GM18505 (cell line): ENCODE measurements around the gene HK1.

Experiments
- ATAC-seq: cut with Tn5 transposase; IDR thresholded peaks from one replicate; pipeline ENCODE4 v1.9.1; 2021; ENCODE audit not compliant: unreplicated experiment
- POLR2A ChIP-seq: IDR thresholded peaks from 4 replicates; pipeline ENCODE4 v1.6.1; 2011; ENCODE audit warnings: borderline replicate concordance; ENCODE audit not compliant: insufficient read depth, insufficient read length; ENCODE audit errors: extremely low read depth

The HK1 gene

DNA sequence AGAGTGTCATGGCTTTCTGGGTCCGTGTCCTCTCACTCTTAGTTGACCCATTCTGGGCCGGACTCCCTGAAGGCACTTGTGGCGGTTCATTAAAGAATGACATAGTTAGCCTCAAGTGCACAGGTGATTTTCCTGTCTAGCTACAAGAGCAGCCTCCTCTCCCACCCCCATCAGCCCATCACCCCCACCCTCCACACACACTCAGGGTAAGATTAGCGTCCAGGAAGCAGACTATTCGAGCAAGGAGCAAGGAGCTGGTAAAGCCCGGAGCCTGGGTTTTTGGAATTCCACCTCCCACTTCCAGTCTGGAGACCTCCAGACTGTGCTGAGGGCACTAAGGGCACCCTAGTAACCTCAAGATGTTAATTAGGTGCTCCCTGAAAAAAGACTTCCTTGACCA is 98.9 kb downstream of the HK1 start:
- TF ChIP-seq POLR2A = no peak
- ATAC-seq = no peak

DNA sequence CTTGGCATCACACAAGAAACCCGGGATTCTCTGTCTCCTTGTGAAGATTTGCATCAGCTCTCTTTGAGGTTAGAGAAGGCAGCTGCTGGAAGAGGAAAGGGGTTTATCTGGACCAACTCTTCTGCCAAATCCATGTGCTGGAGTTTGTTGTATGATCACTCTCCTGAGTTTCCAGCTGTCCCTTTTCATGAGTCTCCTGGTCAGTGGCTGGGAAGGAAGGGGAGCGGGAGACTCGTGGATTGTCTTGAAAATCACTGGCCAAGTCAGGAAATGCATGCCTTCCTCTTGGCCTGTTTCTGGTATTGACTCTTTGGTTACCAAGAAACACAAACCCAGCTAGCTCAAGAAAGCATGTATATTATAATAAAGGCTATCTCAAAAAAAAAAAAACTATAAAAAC is 99.6 kb downstream of the HK1 start:
- no peak for ATAC-seq
- no peak for TF ChIP-seq POLR2A

DNA sequence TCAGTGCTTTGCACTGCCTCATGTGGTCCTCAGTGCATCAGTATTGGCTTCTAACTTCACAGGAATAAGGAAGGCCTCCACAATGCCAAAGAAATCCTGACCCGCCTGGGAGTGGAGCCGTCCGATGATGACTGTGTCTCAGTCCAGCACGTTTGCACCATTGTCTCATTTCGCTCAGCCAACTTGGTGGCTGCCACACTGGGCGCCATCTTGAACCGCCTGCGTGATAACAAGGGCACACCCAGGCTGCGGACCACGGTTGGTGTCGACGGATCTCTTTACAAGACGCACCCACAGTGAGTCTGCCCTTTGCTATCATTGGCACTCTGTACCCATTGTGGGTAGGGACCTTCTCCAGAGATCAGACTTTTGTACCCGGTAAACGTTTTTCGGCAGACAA is 101.5 kb downstream of the HK1 start:
- ATAC-seq = no peak
- TF ChIP-seq POLR2A = no peak

DNA sequence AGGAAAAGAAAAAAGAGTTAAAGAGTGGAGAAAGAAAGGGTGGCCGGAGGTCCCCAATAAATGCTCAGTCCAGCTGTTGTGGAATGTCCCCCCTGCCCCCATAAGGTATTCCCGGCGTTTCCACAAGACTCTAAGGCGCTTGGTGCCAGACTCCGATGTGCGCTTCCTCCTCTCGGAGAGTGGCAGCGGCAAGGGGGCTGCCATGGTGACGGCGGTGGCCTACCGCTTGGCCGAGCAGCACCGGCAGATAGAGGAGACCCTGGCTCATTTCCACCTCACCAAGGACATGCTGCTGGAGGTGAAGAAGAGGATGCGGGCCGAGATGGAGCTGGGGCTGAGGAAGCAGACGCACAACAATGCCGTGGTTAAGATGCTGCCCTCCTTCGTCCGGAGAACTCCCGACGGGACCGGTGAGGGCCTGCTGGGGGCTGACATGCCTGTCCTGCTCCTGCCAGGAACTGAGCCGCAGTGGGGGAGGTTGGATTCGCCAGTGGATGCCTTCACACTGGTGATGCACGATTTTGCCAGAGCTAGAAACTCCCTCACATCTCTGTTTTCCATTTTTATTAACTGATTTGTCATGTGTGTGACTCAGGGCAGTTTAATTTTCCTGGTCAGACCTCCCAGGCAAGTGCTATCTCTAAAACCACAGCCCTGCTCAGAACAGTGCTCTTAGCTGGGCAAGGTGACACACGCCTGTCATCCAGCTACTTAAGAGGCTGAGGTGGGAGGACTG is 104.3 kb downstream of the HK1 start:
- TF ChIP-seq POLR2A = no peak
- no peak for ATAC-seq

DNA sequence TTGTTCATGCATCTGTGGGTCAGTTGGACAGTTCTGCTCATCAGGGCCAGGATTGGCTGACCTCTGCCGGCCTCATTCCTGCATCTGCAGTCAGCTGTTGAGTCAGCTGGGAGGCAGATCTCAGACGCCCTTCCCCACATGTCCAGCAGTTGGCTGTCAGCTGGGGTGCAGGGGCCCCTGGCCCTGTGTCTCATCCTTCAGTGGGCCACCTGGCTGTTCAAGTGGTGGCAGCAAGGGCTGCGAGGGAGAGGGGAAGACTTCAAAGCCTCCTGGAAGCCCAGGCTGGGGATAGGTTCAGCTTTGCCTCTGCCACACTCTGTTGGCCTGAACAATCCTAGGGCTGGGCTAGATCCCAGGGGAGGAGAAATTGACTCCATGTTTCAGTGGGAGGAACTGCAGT is 105.3 kb downstream of the HK1 start:
- TF ChIP-seq POLR2A = no peak
- no peak for ATAC-seq

DNA sequence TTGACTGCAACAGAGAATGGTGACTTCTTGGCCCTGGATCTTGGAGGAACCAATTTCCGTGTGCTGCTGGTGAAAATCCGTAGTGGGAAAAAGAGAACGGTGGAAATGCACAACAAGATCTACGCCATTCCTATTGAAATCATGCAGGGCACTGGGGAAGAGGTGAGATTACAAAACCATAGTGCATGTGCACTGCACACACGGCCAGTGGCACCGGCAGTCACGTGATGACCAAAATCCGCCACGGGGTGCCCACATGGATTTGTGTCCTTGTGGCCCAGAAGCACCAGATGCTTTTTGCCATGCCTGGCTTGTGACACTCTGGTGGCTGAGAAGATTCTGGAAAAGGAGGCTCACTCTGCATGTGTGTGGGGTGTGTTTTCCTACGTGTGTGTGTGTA is 106.0 kb downstream of the HK1 start:
- ATAC-seq = no peak
- TF ChIP-seq POLR2A = no peak

DNA sequence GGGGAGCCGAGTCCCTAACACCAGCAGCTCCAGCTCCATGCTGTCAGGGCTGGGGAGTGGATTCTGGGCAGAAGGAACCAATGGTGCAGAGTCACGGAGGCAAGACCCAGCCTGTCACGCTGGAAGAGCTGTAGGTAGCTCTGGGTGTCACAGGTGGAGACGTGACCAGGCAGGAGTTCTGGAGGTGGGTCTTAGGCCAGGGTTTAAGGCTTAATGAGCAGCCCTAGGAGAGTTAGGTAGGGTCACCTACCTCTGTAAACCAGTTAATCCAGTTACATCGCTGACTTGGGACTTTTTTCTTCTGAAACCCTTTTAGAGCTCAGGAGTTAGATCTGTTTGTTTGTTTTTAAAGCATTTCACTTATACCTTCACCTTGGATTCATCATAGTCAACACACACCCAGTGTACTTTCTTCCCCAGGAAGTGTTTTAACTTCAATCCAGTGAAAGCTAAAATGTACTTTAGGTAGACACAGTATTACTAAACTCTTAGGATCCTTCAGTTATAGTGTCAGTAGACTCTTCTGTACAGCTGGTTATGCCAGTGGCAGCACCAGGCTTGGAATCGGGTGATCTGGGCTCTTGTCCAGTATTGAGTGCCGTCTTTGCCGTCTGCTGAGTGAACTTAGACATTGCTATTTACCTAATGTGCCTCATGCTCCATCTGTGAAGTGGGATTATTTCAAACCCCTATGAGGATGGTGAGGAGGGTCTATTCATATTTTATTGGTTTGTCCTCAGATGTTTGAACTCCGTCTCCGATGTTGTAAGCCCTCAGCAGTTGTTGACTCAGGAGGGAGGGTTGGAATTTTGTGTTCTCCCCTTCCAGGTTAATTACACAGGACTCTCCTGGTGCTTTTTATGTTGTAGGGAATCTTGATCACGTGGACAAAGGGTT is 107.4 kb downstream of the HK1 start:
- ATAC-seq = no peak
- no peak for TF ChIP-seq POLR2A

DNA sequence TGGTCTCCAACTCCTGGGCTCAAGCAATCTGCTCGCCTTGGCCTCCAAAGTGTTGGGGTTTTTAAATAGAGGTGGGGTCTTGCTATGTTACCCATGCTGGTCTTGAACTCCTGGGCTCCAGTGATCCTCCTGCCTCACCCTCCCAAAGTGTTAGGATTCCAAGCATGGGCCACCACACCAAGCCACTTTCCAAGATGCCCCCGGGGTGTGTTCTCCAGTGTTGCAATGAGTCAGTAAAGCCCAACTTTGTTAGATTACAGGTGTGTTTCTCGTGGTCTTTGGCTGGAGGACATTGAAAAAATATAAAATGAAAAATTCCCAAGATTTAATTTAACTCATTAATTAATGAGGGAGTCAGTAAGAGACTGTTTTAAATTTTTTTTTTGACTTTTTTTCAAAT is 109.2 kb downstream of the HK1 start:
- ATAC-seq = no peak
- no peak for TF ChIP-seq POLR2A

DNA sequence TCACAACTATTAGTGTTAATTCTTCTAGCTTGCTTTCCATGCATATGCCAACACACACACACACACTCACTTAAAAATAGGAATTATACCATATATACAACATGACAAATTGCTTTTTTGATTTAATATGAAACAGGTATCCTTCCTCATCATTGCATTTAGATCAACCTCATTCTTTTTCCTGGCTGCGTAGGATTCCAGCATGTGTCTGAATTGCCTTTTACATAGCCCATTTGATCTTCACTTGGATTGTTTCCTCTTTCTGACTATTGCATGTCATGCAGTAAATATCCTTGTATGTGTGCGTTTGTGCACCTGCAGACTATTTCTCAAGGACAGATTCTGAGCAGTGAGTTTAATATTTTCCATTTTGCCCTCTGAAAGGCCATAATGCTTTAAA is 110.2 kb downstream of the HK1 start:
- no peak for TF ChIP-seq POLR2A
- no peak for ATAC-seq

DNA sequence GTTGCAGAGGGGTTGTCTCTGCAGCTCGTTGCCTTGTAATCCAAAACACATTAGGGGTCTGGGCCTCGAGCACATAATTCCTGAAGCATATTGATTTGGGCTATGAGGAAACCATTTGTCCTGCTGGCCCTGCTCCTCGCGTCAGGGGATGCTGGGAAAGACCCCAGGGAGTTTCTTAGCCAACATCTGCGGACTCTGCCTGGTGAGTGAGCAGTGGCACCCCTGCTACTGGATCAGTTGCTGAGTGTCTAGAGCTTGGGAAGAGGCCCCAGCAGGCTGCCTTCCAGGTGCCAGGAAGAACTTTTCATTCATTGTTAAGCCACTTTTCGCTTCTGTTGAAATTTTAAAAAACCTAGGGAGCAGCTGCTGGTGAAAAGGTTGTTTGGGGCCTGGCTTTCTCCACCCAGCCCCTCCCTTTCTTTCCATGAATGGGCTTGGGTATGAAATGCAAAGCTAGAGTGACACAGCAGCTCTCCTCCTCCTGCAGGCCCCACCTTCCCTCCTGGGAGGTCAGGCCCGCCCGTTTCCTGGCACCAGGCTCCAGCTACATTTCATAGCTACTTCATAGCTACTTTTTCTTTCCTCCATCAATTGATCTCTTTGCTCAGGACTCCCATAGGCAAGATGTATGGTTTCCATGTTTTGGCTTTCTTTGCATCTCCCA is 111.7 kb downstream of the HK1 start:
- no peak for ATAC-seq
- TF ChIP-seq POLR2A = no peak

DNA sequence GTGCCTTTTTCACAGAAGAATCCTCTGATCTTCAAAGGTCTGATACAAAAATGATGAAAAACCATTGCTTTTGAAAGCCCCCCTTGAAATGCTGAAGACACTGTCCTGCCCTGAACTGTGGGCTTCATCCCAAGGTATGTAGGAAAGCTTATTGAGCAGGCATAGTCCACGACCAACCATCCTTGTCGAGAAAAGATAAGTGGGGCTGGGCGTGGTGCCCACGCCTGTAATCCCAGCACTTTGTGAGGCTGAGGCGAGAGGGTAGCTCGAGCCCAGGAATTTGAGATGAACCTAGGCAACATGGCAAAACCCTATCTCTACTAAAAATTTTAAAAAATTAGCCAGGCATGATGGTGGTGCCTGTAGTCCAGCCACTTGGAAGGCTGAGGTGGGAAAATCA is 112.9 kb downstream of the HK1 start:
- no peak for TF ChIP-seq POLR2A
- ATAC-seq = no peak

DNA sequence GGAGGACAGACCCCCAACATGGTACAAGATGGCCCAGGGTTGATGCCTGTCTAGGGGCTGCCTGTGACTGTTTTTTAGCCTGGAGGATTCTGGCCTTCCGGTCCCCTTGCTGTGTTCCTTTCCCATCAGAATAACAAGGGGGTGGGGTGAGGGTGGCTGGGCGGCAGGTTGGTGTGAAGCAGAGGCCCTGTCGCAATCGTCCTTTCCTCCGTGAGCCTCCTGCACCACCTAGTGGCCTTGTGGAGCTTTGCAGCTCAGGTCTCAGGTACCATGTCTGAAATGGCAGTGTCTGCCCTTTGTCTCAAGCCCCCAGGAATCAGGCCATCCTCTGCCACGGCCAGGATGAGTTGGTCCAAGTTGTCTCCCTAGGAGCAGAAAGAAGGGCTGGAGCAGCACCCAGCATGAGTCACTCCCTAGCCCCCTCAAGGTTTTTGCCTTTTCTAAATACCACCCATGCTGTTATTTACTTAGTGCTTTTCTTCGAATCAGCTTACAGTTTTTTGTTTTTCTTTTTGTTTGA is 114.2 kb downstream of the HK1 start:
- peak; percentile 24 for TF ChIP-seq POLR2A

DNA sequence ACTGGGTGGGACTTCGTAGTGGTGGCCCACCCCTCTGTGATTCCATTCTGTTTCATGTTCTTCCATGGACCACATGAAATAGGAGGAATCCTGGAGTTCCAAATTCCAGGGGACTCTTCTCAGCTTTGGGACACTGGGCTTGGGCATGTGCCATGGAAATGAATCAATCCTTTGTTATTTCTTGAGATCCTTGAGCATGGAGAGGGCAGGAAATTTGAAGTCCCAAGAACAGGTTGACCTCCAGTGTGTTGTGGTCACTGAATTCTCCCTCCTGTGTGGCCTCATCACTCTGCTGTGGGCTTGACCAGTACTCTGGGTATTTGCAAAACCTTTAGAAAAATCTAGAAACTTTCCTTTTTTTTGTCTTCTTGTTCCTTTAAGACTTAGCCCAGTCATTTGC is 115.7 kb downstream of the HK1 start:
- no peak for ATAC-seq
- no peak for TF ChIP-seq POLR2A

More for the DNA sequence above, 114.2 kb downstream of the HK1 start:
- peak; percentile 92 for ATAC-seq

DNA sequence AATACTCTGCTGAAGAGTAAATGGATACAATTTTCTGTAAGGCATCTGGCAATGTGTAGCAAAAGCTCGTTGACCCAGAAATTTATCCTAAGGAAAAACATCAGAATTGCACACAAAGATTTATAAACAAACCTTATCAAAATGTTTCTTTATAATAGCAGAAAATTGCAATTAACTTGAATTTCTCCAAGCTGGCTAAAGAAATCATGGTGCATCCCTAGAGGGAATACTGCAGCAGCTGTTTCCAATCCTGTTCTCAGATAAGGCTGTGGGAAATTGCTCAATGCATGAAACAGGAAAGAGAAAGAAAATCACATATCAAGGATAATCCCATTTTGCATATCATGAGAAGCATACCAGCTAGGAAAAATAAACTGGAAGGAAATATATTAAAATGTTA is 119.7 kb downstream of the HK1 start:
- no peak for TF ChIP-seq POLR2A
- no peak for ATAC-seq

DNA sequence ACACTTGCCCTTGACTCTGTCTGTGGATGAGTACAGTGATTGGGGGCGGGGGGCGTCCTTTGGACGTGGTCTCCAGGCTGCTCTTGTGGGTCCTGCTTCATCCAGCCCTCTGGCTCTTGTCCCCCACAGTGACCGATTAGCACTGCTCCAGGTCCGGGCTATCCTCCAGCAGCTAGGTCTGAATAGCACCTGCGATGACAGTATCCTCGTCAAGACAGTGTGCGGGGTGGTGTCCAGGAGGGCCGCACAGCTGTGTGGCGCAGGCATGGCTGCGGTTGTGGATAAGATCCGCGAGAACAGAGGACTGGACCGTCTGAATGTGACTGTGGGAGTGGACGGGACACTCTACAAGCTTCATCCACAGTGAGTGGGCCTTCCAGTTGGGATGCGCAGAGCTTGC is 120.2 kb downstream of the HK1 start:
- TF ChIP-seq POLR2A = no peak
- ATAC-seq = no peak
